Transverse colon (tissue), 4 donors: ENCODE results near the gene PF4V1.

Experiments
- CTCF ChIP-seq, 5 experiments: fragments of 200-600 bp in 3 of 5; fragments of 450-650 bp in 2 of 5; sonication (generic) in 3 of 5; IDR thresholded peaks; 1 replicate in 2 of 5; 2 replicates in 3 of 5; pipeline ENCODE4 v1.5.1; 2016 to 2017; ENCODE audit warnings: antibody characterized with exemption in 5 of 5, inconsistent platforms in 3 of 5, mild to moderate bottlenecking in 2 of 5, moderate library complexity in 1 of 5
- EP300 ChIP-seq: sonication (generic); formaldehyde crosslinking; IDR thresholded peaks from one replicate; pipeline ENCODE4 v1.6.1; 2017; ENCODE audit warnings: antibody characterized with exemption, low read depth
- POLR2A ChIP-seq: fragments of 450-650 bp; IDR thresholded peaks from one replicate; pipeline ENCODE4 v1.6.1; 2016; ENCODE audit warnings: antibody characterized with exemption, mild to moderate bottlenecking, moderate library complexity
- POLR2AphosphoS5 ChIP-seq, 3 donors: sonication (generic); formaldehyde crosslinking; IDR thresholded peaks; one replicate each; pipeline ENCODE4 v1.6.1; 2016; ENCODE audit warnings: antibody characterized with exemption in 3 of 3

- TF ChIP-seq POLR2AphosphoS5 (IDR thresholded peaks at IDR 0.05) = no peak
- no peak for TF ChIP-seq CTCF (IDR thresholded peaks at IDR 0.05)
- TF ChIP-seq POLR2A = no peak
- no peak for TF ChIP-seq EP300
Observed at GRCh38 chr4:73822812-73823504, 30.1 kb upstream of the PF4V1 start.
